Dermis microvascular lymphatic vessel endothelial cell (primary cell): ENCODE data around the gene TBX1. TPM values are rescaled to one million over a fixed set of nuclear protein-coding genes. Genes with fewer than 3 reads are reported as not detected.

ENCODE experiments used
- DNase-seq, 2 donors: peaks; one replicate each; pipeline versions ENCODE4 v3.0.0 to v3.0.0-alpha.2; 2010; ENCODE audit warnings: low read depth in 2 of 2
- total RNA-seq: library from RNA; depleted of rRNA; stranded (reverse); fragments of >200 nt; gene quantifications from 2 replicates; pipeline ENCODE4 v1.2.1, GENCODE V29; 2014

Gene TBX1
- total RNA-seq, 1 donor from 2014 or later, result 30.4 TPM

- no peak for DNase-seq
Measured at GRCh38 chr22:19811211-19811621, 50.6 kb downstream of the TBX1 start.

GRCh38 chr22:19811811-19812771 is 51.5 kb downstream of the TBX1 start:
- no peak for DNase-seq

- DNase-seq, result no peak
Measured at GRCh38 chr22:19812910-19813309, 52.3 kb downstream of the TBX1 start.

- DNase-seq, result no peak
Measured at GRCh38 chr22:19814428-19814827, 53.9 kb downstream of the TBX1 start.

GRCh38 chr22:19815093-19815822 is 54.7 kb downstream of the TBX1 start:
- no peak for DNase-seq

GRCh38 chr22:19815823-19816290 is 55.3 kb downstream of the TBX1 start:
- DNase-seq, result no peak

GRCh38 chr22:19816372-19817119 is 56.0 kb downstream of the TBX1 start:
- DNase-seq, result no peak

Other genes with a start within 250 kb of the TBX1 start
- 560 and 793 TPM in 2 replicates for gene CLDN5, start 236.4 kb upstream of the TBX1 start, total RNA-seq
- gene SEPTIN5, start 46.3 kb upstream of the TBX1 start, total RNA-seq, result 23.4 and 42.1 TPM in 2 replicates
- 2.7 and 5.3 TPM in 2 replicates for gene GP1BB, start 37.2 kb upstream of the TBX1 start, total RNA-seq
- 5.4 and 5.5 TPM in 2 replicates for gene GNB1L, start 94.1 kb downstream of the TBX1 start, total RNA-seq
- gene RTL10, start 94.1 kb downstream of the TBX1 start, total RNA-seq, result 16.0 and 28.3 TPM in 2 replicates
- gene COMT, start 181.0 kb downstream of the TBX1 start, total RNA-seq, result 253 and 414 TPM in 2 replicates
- gene TXNRD2, start 181.0 kb downstream of the TBX1 start, total RNA-seq, result 66.5 and 75.4 TPM in 2 replicates